Endothelial cell of umbilical vein (primary cell): Measurements from ENCODE around the gene ACR. TPM values are rescaled to one million over a fixed set of nuclear protein-coding genes. Genes with fewer than 3 reads are reported as not detected.
"Not testable (repeated sequence)": the region's sequence is repeated elsewhere in the genome, so short reads cannot be mapped to it uniquely, and the experiment has no call there.

Experiments
- BruUV-seq: library from RNA; stranded (reverse); fragments of 400-500 nt; replicated peaks from 2 replicates; lab custom pipeline; 2021; lab: Mats Ljungman, UMichigan
- CTCF ChIA-PET: fragments of 300-600, 350-600 bp; sonication (Branson Sonifier 250); formaldehyde crosslinking; loops from one replicate; lab custom pipeline; 2021; ENCODE audit warnings: antibody characterized with exemption, inconsistent platforms; lab: Charles Lee
- POLR2A ChIA-PET: fragments of 300-600, 350-600 bp; sonication (Branson Sonifier 250); formaldehyde crosslinking; loops from one replicate; lab custom pipeline; 2021; ENCODE audit warnings: antibody characterized with exemption, inconsistent platforms; lab: Charles Lee
- DNase-seq: peaks from one replicate; pipeline ENCODE4 v3.0.0-alpha.2; 2011; ENCODE audit warnings: low read depth, low spot score
- FAIRE-seq: peaks from 2 replicates; lab custom pipeline; 2011; peaks lifted over from hg19 to GRCh38; lab: Jason Lieb, UNC
- H2AFZ ChIP-seq: 2 replicates; pipeline ENCODE4 v1.6.0; 2012; ENCODE audit warnings: low read depth, low read length, control low read depth, inconsistent platforms
- H3K27ac ChIP-seq: 2 replicates; pipeline ENCODE4 v1.5.1; 2011; ENCODE audit warnings: low read depth, mild to moderate bottlenecking, control low read depth, low read length, moderate library complexity; ENCODE audit not compliant: insufficient read depth
- H3K27me3 ChIP-seq, 2 experiments: 2 replicates each; pipeline versions ENCODE4 v1.6.0 to v1.6.1; 2011; ENCODE audit warnings: low read length in 2 of 2, mixed read lengths in 1 of 2; ENCODE audit not compliant: control insufficient read depth in 2 of 2, insufficient read depth in 2 of 2
- H3K36me3 ChIP-seq, 2 experiments: 2 replicates in 1 of 2; 3 replicates in 1 of 2; pipeline ENCODE4 v1.5.1; 2011; ENCODE audit warnings: low read length in 2 of 2, mild to moderate bottlenecking in 1 of 2, moderate library complexity in 1 of 2; ENCODE audit not compliant: control insufficient read depth in 2 of 2, insufficient read depth in 2 of 2; ENCODE audit errors: extremely low read depth in 1 of 2
- H3K4me1 ChIP-seq: 3 replicates; pipeline ENCODE4 v1.5.1; 2011; ENCODE audit warnings: mild to moderate bottlenecking, low read length; ENCODE audit not compliant: control insufficient read depth, insufficient read depth; ENCODE audit errors: extremely low read depth
- H3K4me2 ChIP-seq: 2 replicates; pipeline ENCODE4 v1.6.1; 2011; ENCODE audit warnings: low read length, control low read depth, mixed read lengths; ENCODE audit not compliant: insufficient read depth
- H3K4me3 ChIP-seq, 3 experiments: fragments of 200-600 bp in 1 of 3; sonication (generic), shearing (Covaris generic) in 1 of 3; replicated peaks in 1 of 3; 2 replicates each; pipeline ENCODE4 v1.5.1; 2011 to 2016; ENCODE audit warnings: control low read depth in 3 of 3, low read length in 3 of 3, mild to moderate bottlenecking in 2 of 3, inconsistent platforms in 1 of 3, low read depth in 1 of 3, moderate library complexity in 1 of 3; ENCODE audit not compliant: insufficient read depth in 1 of 3
- H3K79me2 ChIP-seq: 2 replicates; pipeline ENCODE4 v1.6.0; 2012; ENCODE audit warnings: low read length, inconsistent platforms; ENCODE audit not compliant: control insufficient read depth, insufficient read depth
- H3K9ac ChIP-seq: replicated peaks from 2 replicates; pipeline ENCODE3; 2011; ENCODE audit warnings: low read length, control low read depth; ENCODE audit not compliant: insufficient read depth; ENCODE audit errors: extremely low read depth
- H3K9me1 ChIP-seq: replicated peaks from 3 replicates; pipeline ENCODE4 v1.6.0; 2011; ENCODE audit warnings: mild to moderate bottlenecking, low read length; ENCODE audit not compliant: control insufficient read depth, insufficient read depth; ENCODE audit errors: extremely low read depth
- H3K9me3 ChIP-seq: replicated peaks from 2 replicates; pipeline ENCODE4 v1.5.1; 2012; ENCODE audit warnings: low read length, inconsistent platforms; ENCODE audit not compliant: control insufficient read depth, insufficient read depth
- H4K20me1 ChIP-seq: replicated peaks from 2 replicates; pipeline ENCODE3; 2011; ENCODE audit warnings: mild to moderate bottlenecking, low read length; ENCODE audit not compliant: control insufficient read depth, insufficient read depth; ENCODE audit errors: extremely low read depth
- dilution Hi-C: fragments of 300-500 bp; cut with MboI; formaldehyde crosslinking; loops from one replicate; pipeline ENCODE4 v1.15.0; 2019; ENCODE audit warnings: low sequenced_read_pairs; ENCODE audit not compliant: extremely low pct_ligation_motif_present
- intact Hi-C: fragments of 100-400 bp; cut with micrococcal nuclease; formaldehyde crosslinking; loops from one replicate; pipeline ENCODE4 v1.10.0; 2022
- polyA plus RNA-seq, 4 experiments: library from polyadenylated mRNA; depleted of rRNA in 3 of 4; stranded (reverse) in 3 of 4; unstranded in 1 of 4; fragments of >200 nt; gene quantifications; 2 replicates each; pipeline versions ENCODE4 v1.2.1 to v1.2.3, GENCODE V29; 2011 to 2012; ENCODE audit warnings: missing spikeins in 1 of 4
- total RNA-seq: library from RNA; stranded (reverse); gene quantifications from 2 replicates; pipeline ENCODE4 v1.2.3, GENCODE V29; 2021

The ACR gene
- total and polyA plus RNA-seq, 2 donors (not counting 3 experiments of a cell fraction or from before 2014, with no cell fraction given), result 0.91 to 4.1 TPM

- dilution Hi-C loops, H3K27me3 ChIP-seq, FAIRE-seq, H3K79me2 ChIP-seq, intact Hi-C loops, POLR2A ChIA-PET, H3K27ac ChIP-seq, H3K9ac ChIP-seq, H3K4me1 ChIP-seq, DNase-seq, H3K36me3 ChIP-seq, H3K9me3 ChIP-seq, H3K4me3 ChIP-seq, H4K20me1 ChIP-seq, CTCF ChIA-PET, H3K9me1 ChIP-seq, H2AFZ ChIP-seq, H3K4me2 ChIP-seq, BruUV-seq: not testable (repeated sequence)
Measured at GRCh38 chr22:50748630-50749029, 10.6 kb downstream of the ACR start.

- H3K27me3 ChIP-seq, H3K4me1 ChIP-seq, H4K20me1 ChIP-seq, H3K9me3 ChIP-seq, DNase-seq, H3K36me3 ChIP-seq, dilution Hi-C loops, H3K4me2 ChIP-seq, FAIRE-seq, H3K9me1 ChIP-seq, BruUV-seq, intact Hi-C loops, H3K27ac ChIP-seq, CTCF ChIA-PET, POLR2A ChIA-PET, H3K4me3 ChIP-seq, H3K79me2 ChIP-seq, H3K9ac ChIP-seq, H2AFZ ChIP-seq: not testable (repeated sequence)
Measured at GRCh38 chr22:50749302-50750074, 11.5 kb downstream of the ACR start.

- CTCF ChIA-PET, H3K9me3 ChIP-seq, FAIRE-seq: not testable (repeated sequence)
Measured at GRCh38 chr22:50755251-50755650, 17.2 kb downstream of the ACR start.

GRCh38 chr22:50756406-50756805 is 18.4 kb downstream of the ACR start:
- H2AFZ ChIP-seq, H3K9me1 ChIP-seq, H3K79me2 ChIP-seq, H3K27ac ChIP-seq, H3K27me3 ChIP-seq, H3K4me3 ChIP-seq, POLR2A ChIA-PET, dilution Hi-C loops, H3K4me1 ChIP-seq, H4K20me1 ChIP-seq, H3K9ac ChIP-seq, DNase-seq, H3K9me3 ChIP-seq, H3K36me3 ChIP-seq, FAIRE-seq, intact Hi-C loops, H3K4me2 ChIP-seq, BruUV-seq: not testable (repeated sequence)
- CTCF ChIA-PET, result interaction anchor here (1.2 kb wide), 1 partner anchor 19 kb away, joined by 3 read pairs; no protein-coding TSS in a partner anchor

More at GRCh38 chr22:50755251-50755650, 17.2 kb downstream of the ACR start:
- H3K9me1 ChIP-seq, H3K4me1 ChIP-seq, H3K27ac ChIP-seq, H3K4me3 ChIP-seq, H3K36me3 ChIP-seq, dilution Hi-C loops, H3K9ac ChIP-seq, H3K27me3 ChIP-seq, POLR2A ChIA-PET, H3K4me2 ChIP-seq, H2AFZ ChIP-seq, H3K79me2 ChIP-seq, BruUV-seq, DNase-seq, intact Hi-C loops, H4K20me1 ChIP-seq: not testable (repeated sequence)
